MCF 10A (cell line): Measurements from ENCODE around the gene ALDH3B2. TPM values are rescaled to one million over a fixed set of nuclear protein-coding genes. Genes with fewer than 3 reads are reported as not detected.

ENCODE experiments used
- BruUV-seq: library from RNA; stranded (reverse); fragments of 400-500 nt; replicated peaks from 2 replicates; lab custom pipeline; 2021; lab: Mats Ljungman, UMichigan
- CTCF ChIA-PET: fragments of 300-600 bp; sonication (Branson Sonifier 250); formaldehyde crosslinking; extraction: SDS; loops from one replicate; lab custom pipeline; 2021; ENCODE audit warnings: antibody characterized with exemption, inconsistent platforms; lab: Yijun Ruan, JAX
- POLR2A ChIA-PET: fragments of 300-600, 350-650 bp; sonication (Branson Sonifier 250); formaldehyde crosslinking; extraction: SDS; loops from one replicate; lab custom pipeline; 2020; ENCODE audit warnings: antibody characterized with exemption, inconsistent platforms; lab: Yijun Ruan, JAX
- DNase-seq: peaks from one replicate; pipeline ENCODE4 v3.0.0-alpha.2; 2018; ENCODE audit not compliant: unreplicated experiment
- H3K27ac Mint-ChIP-seq: one replicate; pipeline ENCODE4 v1.8.0; 2022; ENCODE audit warnings: mild to moderate bottlenecking, low read depth, mixed read lengths; ENCODE audit not compliant: unreplicated experiment
- H3K27me3 Mint-ChIP-seq: one replicate; pipeline ENCODE4 v1.8.0; 2022; ENCODE audit warnings: mixed read lengths; ENCODE audit not compliant: insufficient read depth, unreplicated experiment
- H3K36me3 Mint-ChIP-seq: one replicate; pipeline ENCODE4 v1.8.0; 2022; ENCODE audit warnings: mild to moderate bottlenecking, moderate library complexity, mixed read lengths; ENCODE audit not compliant: insufficient read depth, unreplicated experiment
- H3K4me1 Mint-ChIP-seq: one replicate; pipeline ENCODE4 v1.8.0; 2022; ENCODE audit warnings: mixed read lengths; ENCODE audit not compliant: insufficient read depth, unreplicated experiment
- H3K4me3 Mint-ChIP-seq: one replicate; pipeline ENCODE4 v1.8.0; 2022; ENCODE audit warnings: mild to moderate bottlenecking, moderate library complexity, mixed read lengths; ENCODE audit not compliant: unreplicated experiment
- H3K9me3 Mint-ChIP-seq: one replicate; pipeline ENCODE4 v1.8.0; 2022; ENCODE audit warnings: mixed read lengths; ENCODE audit not compliant: unreplicated experiment
- CTCF ChIP-seq: fragments of 200-600 bp; IDR thresholded peaks from one replicate; pipeline ENCODE4 v1.8.0; 2022; ENCODE audit warnings: antibody characterized with exemption, mild to moderate bottlenecking; ENCODE audit not compliant: unreplicated experiment
- intact Hi-C: fragments of 100-400 bp; cut with micrococcal nuclease; formaldehyde crosslinking; loops from 2 replicates; pipeline ENCODE4 v1.14.1; 2022
- total RNA-seq: library from RNA; stranded (reverse); gene quantifications from 2 replicates; pipeline ENCODE4 v1.2.3, GENCODE V29; 2022

The ALDH3B2 gene
- total RNA-seq, 1 experiment from 2014 or later, result not detected

GRCh38 chr11:67612751-67613150 lies 61.7 kb downstream of the ALDH3B2 start:
- no peak for TF ChIP-seq CTCF
- ChIA-PET POLR2A (interaction anchor here (0.6 to 2.4 kb wide), 3 partner anchors 29 to 43 kb away, joined by 3 to 16 read pairs (median 5); partner anchors contain the start of gene GSTP1), CTCF (interaction anchor here (1.0 to 3.0 kb wide), 2 partner anchors 14 to 40 kb away, joined by 3 to 12 read pairs; no protein-coding TSS in a partner anchor)
- Mint-ChIP-seq H3K4me3 (no peak overlapping the region), H3K4me1 (peaks cover 4% of the 10 kb centered on the region), H3K9me3 (no peaks in the 10 kb centered on the region), H3K36me3 (peaks cover 31% of the 10 kb centered on the region), H3K27ac (no peak overlapping the region), H3K27me3 (peaks cover 13% of the 10 kb centered on the region)
- no peak for DNase-seq
- intact Hi-C loops, result no loop called here
- BruUV-seq, result no TSS peak

Other genes with a start within 250 kb of the ALDH3B2 start
- gene RPS6KB2, start 246.1 kb downstream of the ALDH3B2 start, total RNA-seq, result 49.8 and 60.1 TPM in 2 replicates
- 0.54 and 0.86 TPM in 2 replicates for gene PTPRCAP, start 236.9 kb downstream of the ALDH3B2 start, total RNA-seq
- 44.9 and 59.8 TPM in 2 replicates for gene CORO1B, start 231.1 kb downstream of the ALDH3B2 start, total RNA-seq
- gene GPR152, start 221.9 kb downstream of the ALDH3B2 start, total RNA-seq, result not detected in 2 replicates
- gene CABP4, start 219.3 kb downstream of the ALDH3B2 start, total RNA-seq, result not detected in 2 replicates
- 49.7 and 50.1 TPM in 2 replicates for gene TMEM134, start 205.4 kb downstream of the ALDH3B2 start, total RNA-seq
- gene AIP, start 191.6 kb downstream of the ALDH3B2 start, total RNA-seq, result 28.7 and 30.5 TPM in 2 replicates
- 38.7 and 51.0 TPM in 2 replicates for gene PITPNM1, start 169.3 kb downstream of the ALDH3B2 start, total RNA-seq
- gene CDK2AP2, start 166.5 kb downstream of the ALDH3B2 start, total RNA-seq, result 93.7 and 136 TPM in 2 replicates
- gene CABP2, start 151.2 kb downstream of the ALDH3B2 start, total RNA-seq, result not detected in 2 replicates
- 1,641 and 1,733 TPM in 2 replicates for gene GSTP1, start 90.8 kb downstream of the ALDH3B2 start, total RNA-seq
- gene NDUFV1, start 67.7 kb downstream of the ALDH3B2 start, total RNA-seq, result 158 and 223 TPM in 2 replicates
- gene NUDT8, start 44.7 kb downstream of the ALDH3B2 start, total RNA-seq, result 3.6 and 6.9 TPM in 2 replicates
- not detected in 2 replicates for gene TBX10, start 34.9 kb downstream of the ALDH3B2 start, total RNA-seq
- not detected in 2 replicates for gene ACY3, start 23.9 kb downstream of the ALDH3B2 start, total RNA-seq